Measurements from ENCODE around the gene NPFFR1. TPM values are rescaled to one million over a fixed set of nuclear protein-coding genes. Genes with fewer than 3 reads are reported as not detected.

Gene NPFFR1, protein sequence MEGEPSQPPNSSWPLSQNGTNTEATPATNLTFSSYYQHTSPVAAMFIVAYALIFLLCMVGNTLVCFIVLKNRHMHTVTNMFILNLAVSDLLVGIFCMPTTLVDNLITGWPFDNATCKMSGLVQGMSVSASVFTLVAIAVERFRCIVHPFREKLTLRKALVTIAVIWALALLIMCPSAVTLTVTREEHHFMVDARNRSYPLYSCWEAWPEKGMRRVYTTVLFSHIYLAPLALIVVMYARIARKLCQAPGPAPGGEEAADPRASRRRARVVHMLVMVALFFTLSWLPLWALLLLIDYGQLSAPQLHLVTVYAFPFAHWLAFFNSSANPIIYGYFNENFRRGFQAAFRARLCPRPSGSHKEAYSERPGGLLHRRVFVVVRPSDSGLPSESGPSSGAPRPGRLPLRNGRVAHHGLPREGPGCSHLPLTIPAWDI
- total RNA-seq (not detected in 2 replicates), polyA plus RNA-seq (not detected in 2 replicates)

DNA sequence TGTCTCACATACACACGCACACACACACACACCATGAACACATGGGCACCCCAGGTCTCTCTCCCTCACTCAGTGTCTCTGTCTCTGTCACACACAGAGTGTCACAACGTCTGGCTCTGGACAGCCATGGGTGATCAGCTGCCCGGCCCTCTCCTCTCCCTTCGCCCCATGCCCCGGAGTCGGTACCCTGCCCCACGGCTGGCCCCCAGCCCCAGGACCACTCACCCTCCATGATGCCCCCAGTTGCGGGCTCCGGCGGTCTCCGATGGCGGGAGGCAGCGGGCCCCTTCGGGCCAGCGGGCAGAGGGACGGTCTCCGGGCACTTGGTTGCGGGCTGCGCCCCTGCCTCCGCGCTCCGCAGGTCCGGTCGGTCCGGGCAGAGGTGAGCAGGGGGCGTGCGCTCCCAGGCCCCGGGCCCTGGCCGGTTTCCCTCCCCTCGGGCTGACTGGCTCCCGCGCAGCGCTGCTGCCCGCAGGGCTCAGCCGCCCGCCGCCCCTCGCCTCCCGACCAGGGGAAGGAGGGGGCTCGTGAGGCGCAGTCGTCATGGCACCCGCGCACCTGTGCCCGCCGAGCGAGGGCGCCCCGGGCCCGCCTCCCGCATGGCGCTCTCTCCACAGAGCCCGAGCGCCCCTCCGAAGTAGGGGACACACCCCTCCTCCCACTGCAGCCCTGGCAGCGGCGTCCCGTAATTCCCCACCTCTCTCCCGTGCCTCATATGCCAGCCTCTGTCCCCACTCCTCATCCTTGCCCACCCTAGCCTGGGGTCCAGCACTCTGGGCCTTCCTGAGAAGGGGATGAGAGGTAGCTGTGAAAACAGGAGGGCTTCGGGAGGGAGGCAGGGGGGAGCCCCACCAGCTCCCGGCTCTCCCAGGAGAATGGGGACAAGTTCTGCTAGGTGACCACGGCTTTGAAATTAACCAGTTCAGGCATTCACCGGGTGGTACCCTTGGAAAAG, at the start of gene NPFFR1:
TSS of gene NPFFR1 (minus strand) at position 560 of the 955 bp plus-strand sequence. CDS start at position 232, 328 bp downstream.
- 19% methylated on average over 57 of the region's 63 CpGs for WGBS (ENCODE audit: low lambda C conversion rate, missing lambda C conversion rate)
- no peak within 1 kb of the TSS for H2AFZ ChIP-seq
- no peak within 1 kb of the TSS for H3K4me3 ChIP-seq
- peaks cover 4% of the 10 kb centered on the region for H3K4me1 ChIP-seq (ENCODE audit: insufficient read depth)
- peak; percentile 28 for DNase-seq (ENCODE audit: low spot score)
- peak; percentile 76 for TF ChIP-seq EZH2 (IDR thresholded peaks at IDR 0.05; ENCODE audit: borderline replicate concordance)
- peak; percentile 4 for TF ChIP-seq EZH2phosphoT487 (IDR thresholded peaks at IDR 0.05; ENCODE audit: low read depth, severe bottlenecking, unreplicated experiment)
- TF ChIP-seq, protein P1, sequence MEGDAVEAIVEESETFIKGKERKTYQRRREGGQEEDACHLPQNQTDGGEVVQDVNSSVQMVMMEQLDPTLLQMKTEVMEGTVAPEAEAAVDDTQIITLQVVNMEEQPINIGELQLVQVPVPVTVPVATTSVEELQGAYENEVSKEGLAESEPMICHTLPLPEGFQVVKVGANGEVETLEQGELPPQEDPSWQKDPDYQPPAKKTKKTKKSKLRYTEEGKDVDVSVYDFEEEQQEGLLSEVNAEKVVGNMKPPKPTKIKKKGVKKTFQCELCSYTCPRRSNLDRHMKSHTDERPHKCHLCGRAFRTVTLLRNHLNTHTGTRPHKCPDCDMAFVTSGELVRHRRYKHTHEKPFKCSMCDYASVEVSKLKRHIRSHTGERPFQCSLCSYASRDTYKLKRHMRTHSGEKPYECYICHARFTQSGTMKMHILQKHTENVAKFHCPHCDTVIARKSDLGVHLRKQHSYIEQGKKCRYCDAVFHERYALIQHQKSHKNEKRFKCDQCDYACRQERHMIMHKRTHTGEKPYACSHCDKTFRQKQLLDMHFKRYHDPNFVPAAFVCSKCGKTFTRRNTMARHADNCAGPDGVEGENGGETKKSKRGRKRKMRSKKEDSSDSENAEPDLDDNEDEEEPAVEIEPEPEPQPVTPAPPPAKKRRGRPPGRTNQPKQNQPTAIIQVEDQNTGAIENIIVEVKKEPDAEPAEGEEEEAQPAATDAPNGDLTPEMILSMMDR (IDR thresholded peaks at IDR 0.05; ENCODE audit: poor library complexity): no peak
- H3K4me2 ChIP-seq: peak within 1 kb of the TSS; percentile 75
- H4K20me1 ChIP-seq (ENCODE audit: insufficient read depth, poor library complexity, severe bottlenecking): no peaks in the 10 kb centered on the region
- H3K9me3 ChIP-seq (ENCODE audit: low read depth): no peaks in the 10 kb centered on the region
- H3K9me2 ChIP-seq (replicated peaks; ENCODE audit: insufficient read depth): no peaks in the 10 kb centered on the region
- no peaks in the 10 kb centered on the region for H3K79me2 ChIP-seq
- no peak within 1 kb of the TSS for H3K27ac ChIP-seq
- peaks cover 60% of the 10 kb centered on the region for H3K27me3 ChIP-seq
- H3K36me3 ChIP-seq (replicated peaks; ENCODE audit: insufficient read depth, low read depth): no peaks in the 10 kb centered on the region

DNA sequence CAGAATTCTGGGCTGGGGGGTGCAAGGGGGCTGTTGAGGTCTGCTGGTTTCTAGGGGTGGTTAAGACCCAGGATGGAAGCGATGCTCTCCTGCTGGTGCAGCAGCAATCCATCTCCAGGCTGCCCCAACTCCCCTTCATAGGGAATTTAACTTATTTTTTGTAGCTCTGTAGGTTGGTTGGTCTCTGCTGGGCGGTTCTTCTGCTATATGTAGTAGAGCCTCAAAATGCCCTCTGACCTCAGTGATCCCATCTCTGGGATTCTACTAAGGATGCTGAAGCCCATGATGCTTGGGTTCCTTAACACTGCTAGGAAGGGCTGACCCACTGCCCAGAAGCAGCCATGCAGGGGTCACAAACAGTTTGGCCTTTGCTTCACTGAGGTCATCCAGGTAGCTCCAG, 49.5 kb upstream of the NPFFR1 start:
- H4K20me1 ChIP-seq (ENCODE audit: insufficient read depth, poor library complexity, severe bottlenecking): no peaks in the 10 kb centered on the region
- no peaks in the 10 kb centered on the region for H3K9me3 ChIP-seq (ENCODE audit: low read depth)
- no peak overlapping the region for H3K27ac ChIP-seq
- H3K4me1 ChIP-seq (ENCODE audit: insufficient read depth): peaks cover 6% of the 10 kb centered on the region
- no peak for DNase-seq (ENCODE audit: low spot score)
- 92% methylated on average over 2 of the region's 2 CpGs for WGBS (ENCODE audit: low lambda C conversion rate, missing lambda C conversion rate)
- H3K27me3 ChIP-seq: no peaks in the 10 kb centered on the region
- H3K4me3 ChIP-seq: no peak overlapping the region
- H3K9me2 ChIP-seq (replicated peaks; ENCODE audit: insufficient read depth): no peaks in the 10 kb centered on the region
- no peak overlapping the region for H3K4me2 ChIP-seq
- no peak overlapping the region for H2AFZ ChIP-seq
- TF ChIP-seq EZH2 (IDR thresholded peaks at IDR 0.05; ENCODE audit: borderline replicate concordance): no peak
- TF ChIP-seq, protein P1 (IDR thresholded peaks at IDR 0.05; ENCODE audit: poor library complexity): no peak
- TF ChIP-seq EZH2phosphoT487 (IDR thresholded peaks at IDR 0.05; ENCODE audit: low read depth, severe bottlenecking, unreplicated experiment): no peak
- no peaks in the 10 kb centered on the region for H3K36me3 ChIP-seq (replicated peaks; ENCODE audit: insufficient read depth, low read depth)
- H3K79me2 ChIP-seq: no peaks in the 10 kb centered on the region

DNA sequence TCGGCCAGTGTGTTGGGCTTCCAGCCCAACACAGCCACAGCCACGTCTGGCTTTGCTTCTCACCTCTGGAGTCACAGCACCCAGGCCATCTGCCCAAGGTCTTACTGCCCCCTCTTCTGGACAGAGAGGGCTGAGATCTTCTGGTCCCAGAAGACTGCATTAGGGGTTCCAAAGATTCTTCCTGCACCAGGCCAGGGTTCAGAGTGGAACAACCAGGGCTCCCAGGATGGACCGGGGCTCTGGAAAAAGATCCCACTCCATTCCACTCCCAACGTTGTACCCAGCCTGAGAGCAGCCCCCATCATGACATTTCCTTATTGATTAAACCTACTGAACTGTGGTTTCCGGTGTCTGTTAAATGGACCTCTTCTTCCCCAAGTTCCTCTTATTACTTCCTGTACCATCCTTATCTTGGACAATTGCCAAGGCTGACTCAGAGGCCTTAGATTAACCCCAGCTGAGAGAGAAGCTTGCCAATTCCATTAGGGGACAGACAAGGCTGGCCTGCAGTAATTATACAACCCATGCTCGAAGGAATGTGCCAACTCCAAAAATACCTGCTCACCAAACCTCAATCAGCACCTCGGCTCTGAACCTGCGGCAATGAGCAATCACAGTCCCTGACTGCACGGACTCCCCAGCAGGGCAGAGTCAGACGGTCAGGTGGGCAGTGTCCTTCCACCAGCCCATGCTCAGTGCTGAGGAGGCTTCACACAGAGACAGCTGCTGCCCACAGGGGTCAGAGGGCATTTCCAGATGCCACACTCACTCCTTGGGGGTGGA, 47.9 kb upstream of the NPFFR1 start:
- H3K9me3 ChIP-seq (ENCODE audit: low read depth): no peaks in the 10 kb centered on the region
- DNase-seq (ENCODE audit: low spot score): peak; percentile 86
- H2AFZ ChIP-seq: no peak overlapping the region
- no peaks in the 10 kb centered on the region for H3K36me3 ChIP-seq (replicated peaks; ENCODE audit: insufficient read depth, low read depth)
- peak overlapping the region; percentile 13 for H3K27ac ChIP-seq
- no peaks in the 10 kb centered on the region for H3K27me3 ChIP-seq
- H3K79me2 ChIP-seq: no peaks in the 10 kb centered on the region
- TF ChIP-seq EZH2 (IDR thresholded peaks at IDR 0.05; ENCODE audit: borderline replicate concordance) (no peak), EZH2phosphoT487 (IDR thresholded peaks at IDR 0.05; ENCODE audit: low read depth, severe bottlenecking, unreplicated experiment) (no peak)
- TF ChIP-seq, protein P1 (IDR thresholded peaks at IDR 0.05; ENCODE audit: poor library complexity): no peak
- no peak overlapping the region for H3K4me2 ChIP-seq
- peaks cover 6% of the 10 kb centered on the region for H3K4me1 ChIP-seq (ENCODE audit: insufficient read depth)
- 65% methylated on average over 10 of the region's 10 CpGs for WGBS (ENCODE audit: low lambda C conversion rate, missing lambda C conversion rate)
- no peaks in the 10 kb centered on the region for H3K9me2 ChIP-seq (replicated peaks; ENCODE audit: insufficient read depth)
- H3K4me3 ChIP-seq: no peak overlapping the region
- H4K20me1 ChIP-seq (ENCODE audit: insufficient read depth, poor library complexity, severe bottlenecking): no peaks in the 10 kb centered on the region
